RPMI8226 (cell line): Measurements from ENCODE around the gene FGGY.
"Not testable (repeated sequence)": the region's sequence is repeated elsewhere in the genome, so short reads cannot be mapped to it uniquely, and the experiment has no call there.

Experiments used
- DNase-seq: peaks from one replicate; pipeline ENCODE4 v3.0.0-alpha.2; 2015

FGGY gene

GRCh38 chr1:59522925-59523505, 226.1 kb downstream of the FGGY start:
- no peak for DNase-seq

- no peak for DNase-seq
Observed at GRCh38 chr1:59523745-59524450, 227.0 kb downstream of the FGGY start.

- DNase-seq, result no peak
Observed at GRCh38 chr1:59526240-59526639, 229.3 kb downstream of the FGGY start.

- DNase-seq, result no peak
Observed at GRCh38 chr1:59528471-59528870, 231.6 kb downstream of the FGGY start.

GRCh38 chr1:59528900-59529299, 232.0 kb downstream of the FGGY start:
- DNase-seq, result no peak

GRCh38 chr1:59530119-59530518, 233.2 kb downstream of the FGGY start:
- no peak for DNase-seq

- DNase-seq, result no peak
Observed at GRCh38 chr1:59532102-59532501, 235.2 kb downstream of the FGGY start.

GRCh38 chr1:59538476-59538875, 241.6 kb downstream of the FGGY start:
- DNase-seq, result not testable (repeated sequence)

GRCh38 chr1:59539961-59540681, 243.2 kb downstream of the FGGY start:
- DNase-seq, result no peak

- no peak for DNase-seq
Observed at GRCh38 chr1:59541161-59541560, 244.3 kb downstream of the FGGY start.

- DNase-seq, result no peak
Observed at GRCh38 chr1:59541891-59542290, 245.0 kb downstream of the FGGY start.

GRCh38 chr1:59543211-59543668, 246.3 kb downstream of the FGGY start:
- DNase-seq, result no peak

- no peak for DNase-seq
Observed at GRCh38 chr1:59544615-59545293, 247.9 kb downstream of the FGGY start.

GRCh38 chr1:59545830-59546229, 248.9 kb downstream of the FGGY start:
- DNase-seq, result no peak

- no peak for DNase-seq
Observed at GRCh38 chr1:59549066-59549837, 252.4 kb downstream of the FGGY start.

- no peak for DNase-seq
Observed at GRCh38 chr1:59549903-59550302, 253.0 kb downstream of the FGGY start.

GRCh38 chr1:59552007-59552406, 255.1 kb downstream of the FGGY start:
- no peak for DNase-seq

- no peak for DNase-seq
Observed at GRCh38 chr1:59553371-59553770, 256.5 kb downstream of the FGGY start.

GRCh38 chr1:59554011-59554663, 257.2 kb downstream of the FGGY start:
- no peak for DNase-seq

- no peak for DNase-seq
Observed at GRCh38 chr1:59554752-59555151, 257.9 kb downstream of the FGGY start.

GRCh38 chr1:59556398-59556797, 259.5 kb downstream of the FGGY start:
- no peak for DNase-seq
